D721Med (cell line): ENCODE results near the gene HLA-A.
"Not testable (repeated sequence)": the region's sequence is repeated elsewhere in the genome, so short reads cannot be mapped to it uniquely, and the experiment has no call there.

ENCODE experiments used
- DNase-seq: peaks from one replicate; pipeline ENCODE4 v3.0.0; 2011; ENCODE audit warnings: low spot score; ENCODE audit not compliant: insufficient read length
- FAIRE-seq: peaks from 2 replicates; lab custom pipeline; 2011; peaks lifted over from hg19 to GRCh38; lab: Jason Lieb, UNC
- TF ChIP-seq, protein P1 (sequence below): IDR thresholded peaks from 2 replicates; pipeline ENCODE4 v1.5.1; 2012; ENCODE audit warnings: mild to moderate bottlenecking, control low read depth; ENCODE audit not compliant: insufficient read depth; ENCODE audit errors: missing control alignments

The HLA-A gene

DNA sequence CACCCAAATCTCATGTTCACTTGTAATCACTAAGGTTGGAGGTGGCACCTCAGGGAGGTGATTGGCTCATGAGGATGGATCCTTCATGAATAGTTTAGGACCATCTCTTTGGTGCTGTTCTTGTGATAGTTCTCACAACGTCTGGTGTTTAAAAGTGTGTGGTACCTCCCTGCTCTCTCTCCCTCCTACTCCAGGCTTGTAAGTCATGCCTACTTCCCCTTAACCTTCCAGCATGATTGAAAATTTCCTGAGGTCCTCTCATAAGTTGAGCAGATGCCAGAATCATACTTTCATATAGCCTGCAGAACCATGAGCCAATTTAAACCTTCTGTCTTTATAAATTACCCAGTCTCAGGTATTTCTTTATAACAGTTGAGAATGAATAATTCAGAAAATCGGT, 16.6 kb downstream of the HLA-A start:
- DNase-seq (no peak), FAIRE-seq (no peak)
- TF ChIP-seq, protein P1, sequence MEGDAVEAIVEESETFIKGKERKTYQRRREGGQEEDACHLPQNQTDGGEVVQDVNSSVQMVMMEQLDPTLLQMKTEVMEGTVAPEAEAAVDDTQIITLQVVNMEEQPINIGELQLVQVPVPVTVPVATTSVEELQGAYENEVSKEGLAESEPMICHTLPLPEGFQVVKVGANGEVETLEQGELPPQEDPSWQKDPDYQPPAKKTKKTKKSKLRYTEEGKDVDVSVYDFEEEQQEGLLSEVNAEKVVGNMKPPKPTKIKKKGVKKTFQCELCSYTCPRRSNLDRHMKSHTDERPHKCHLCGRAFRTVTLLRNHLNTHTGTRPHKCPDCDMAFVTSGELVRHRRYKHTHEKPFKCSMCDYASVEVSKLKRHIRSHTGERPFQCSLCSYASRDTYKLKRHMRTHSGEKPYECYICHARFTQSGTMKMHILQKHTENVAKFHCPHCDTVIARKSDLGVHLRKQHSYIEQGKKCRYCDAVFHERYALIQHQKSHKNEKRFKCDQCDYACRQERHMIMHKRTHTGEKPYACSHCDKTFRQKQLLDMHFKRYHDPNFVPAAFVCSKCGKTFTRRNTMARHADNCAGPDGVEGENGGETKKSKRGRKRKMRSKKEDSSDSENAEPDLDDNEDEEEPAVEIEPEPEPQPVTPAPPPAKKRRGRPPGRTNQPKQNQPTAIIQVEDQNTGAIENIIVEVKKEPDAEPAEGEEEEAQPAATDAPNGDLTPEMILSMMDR, result no peak

DNA sequence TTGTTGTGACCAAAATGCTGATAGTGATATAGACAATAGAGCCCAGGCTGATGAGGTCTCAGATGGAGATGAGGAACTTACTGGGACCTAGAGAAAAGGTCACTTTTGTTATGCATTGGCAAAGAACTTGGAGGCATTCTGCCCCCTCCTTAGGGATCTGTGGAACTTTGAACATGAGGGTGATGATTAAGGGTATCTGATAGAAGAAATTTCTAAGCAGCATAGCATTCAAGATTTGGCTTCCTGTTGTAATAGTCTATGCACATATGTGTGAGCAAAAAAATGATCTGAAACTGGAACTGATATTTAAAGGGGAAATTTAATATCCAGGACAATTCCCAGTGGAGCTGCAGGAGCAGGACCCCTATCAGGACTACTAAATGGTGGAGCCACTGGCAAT, 17.1 kb downstream of the HLA-A start:
- no peak for DNase-seq
- no peak for FAIRE-seq
- TF ChIP-seq, protein P1, result no peak

DNA sequence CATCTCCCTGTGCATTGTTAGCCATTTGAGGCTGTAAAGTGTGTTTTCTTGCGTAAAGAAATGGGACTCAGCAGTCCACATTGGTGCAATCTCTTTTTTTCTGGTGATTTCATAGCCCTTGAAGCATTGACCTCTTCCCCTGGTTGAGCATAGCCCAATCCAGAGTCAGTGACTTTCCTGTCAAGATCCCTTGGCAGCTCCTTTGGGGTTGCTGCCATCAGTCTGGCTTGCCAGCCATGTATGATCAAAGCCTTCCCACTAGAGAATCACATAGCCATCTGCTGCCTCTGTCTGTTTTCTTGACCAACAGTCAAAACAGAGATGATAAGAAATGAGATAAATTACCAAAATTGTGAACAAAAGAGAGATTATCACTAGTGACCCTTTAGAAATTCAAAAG, 19.6 kb downstream of the HLA-A start:
- DNase-seq (no peak), FAIRE-seq (no peak)
- TF ChIP-seq, protein P1, result no peak

DNA sequence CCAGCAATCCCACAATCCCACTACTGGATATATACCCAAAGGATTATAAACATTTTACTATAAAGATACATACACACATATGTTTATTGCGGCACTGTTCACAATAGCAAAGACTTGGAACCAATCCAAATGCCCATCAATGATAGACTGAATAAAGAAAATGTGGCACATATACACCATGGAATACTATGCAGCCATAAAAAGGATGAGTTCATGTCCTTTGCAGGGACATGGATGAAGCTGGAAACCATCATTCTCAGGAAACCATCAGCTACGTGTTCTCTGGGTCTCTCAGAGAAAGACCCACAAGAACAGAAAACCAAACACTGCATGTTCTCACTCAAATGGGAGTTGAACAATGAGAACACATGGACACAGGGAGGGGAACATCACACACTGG, 21.4 kb downstream of the HLA-A start:
- not testable (repeated sequence) for FAIRE-seq

DNA sequence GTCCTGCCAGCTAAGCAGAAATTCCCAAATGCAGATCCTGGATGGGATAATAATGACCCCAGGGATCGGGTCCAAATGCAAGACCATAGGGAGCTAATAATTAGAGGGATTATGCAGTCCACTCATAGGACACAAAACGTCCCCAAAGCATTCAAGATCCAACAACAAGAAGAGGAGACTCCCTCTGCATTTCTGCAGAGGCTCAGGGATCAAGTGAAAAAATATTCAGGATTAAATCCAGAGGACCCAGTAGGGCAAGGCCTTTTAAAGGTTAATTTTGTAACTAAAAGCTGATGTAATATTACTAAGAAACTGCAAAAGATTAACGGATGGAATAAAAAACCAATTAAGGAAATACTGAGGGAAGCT, 22.2 kb downstream of the HLA-A start:
- TF ChIP-seq, protein P1, result no peak
- no peak for DNase-seq
- FAIRE-seq, result no peak

More for the DNA sequence above, 21.4 kb downstream of the HLA-A start:
- not testable (repeated sequence) for DNase-seq

DNA sequence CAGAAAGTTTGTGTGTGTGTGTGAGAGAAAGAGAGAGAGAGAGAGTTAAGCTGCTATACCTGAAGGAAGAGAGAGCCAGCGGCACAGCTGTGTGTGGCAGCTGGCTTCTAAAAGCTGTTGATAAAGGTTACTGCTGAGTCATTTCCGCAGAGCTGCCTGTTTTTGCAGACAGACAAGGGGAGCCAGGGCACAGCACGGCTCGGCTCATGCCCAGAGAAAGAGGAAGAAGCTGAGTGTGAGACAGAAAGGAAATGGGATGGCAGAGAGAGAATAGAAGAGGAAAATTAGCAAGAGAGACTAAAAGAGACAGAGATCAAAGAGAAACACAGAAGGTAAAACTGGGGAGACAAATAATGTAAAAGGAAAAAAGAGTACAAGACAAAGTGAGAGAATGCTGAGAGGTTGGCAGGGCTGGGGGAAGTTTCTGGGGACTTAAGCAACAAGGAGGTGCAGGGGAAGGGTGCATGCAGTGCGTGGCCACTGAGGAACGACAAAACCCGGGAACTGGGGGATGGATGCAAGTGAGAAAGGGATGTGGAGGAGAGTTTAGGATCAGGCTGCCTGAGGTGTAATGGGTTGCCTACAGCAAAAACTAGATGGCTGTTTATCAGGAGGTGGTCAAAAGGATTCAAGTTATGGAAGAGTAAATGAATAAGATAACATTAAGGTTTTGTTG, 22.7 kb downstream of the HLA-A start:
- TF ChIP-seq, protein P1, result no peak
- no peak for FAIRE-seq
- no peak for DNase-seq

DNA sequence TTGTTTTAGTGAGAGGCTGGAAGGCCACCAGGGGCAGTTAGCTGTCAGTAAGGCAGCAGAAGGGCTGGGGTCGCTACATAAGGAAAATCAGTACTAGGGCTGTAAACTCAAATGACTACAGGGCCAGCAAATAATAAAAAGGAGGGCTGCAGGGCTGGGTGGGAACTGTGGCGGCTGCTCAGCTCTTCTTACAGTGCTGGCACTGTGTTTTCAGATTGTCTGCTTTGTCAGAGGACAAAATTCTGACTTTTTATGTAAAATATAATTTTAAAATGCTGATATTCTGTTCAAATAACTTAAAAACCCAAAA, 23.2 kb downstream of the HLA-A start:
- TF ChIP-seq, protein P1, result no peak
- no peak for FAIRE-seq
- no peak for DNase-seq
